Stimulated activated CD4-positive, alpha-beta T cell treated with anti-CD3 and anti-CD28 coated beads, Interleukin-4, amount 100 ng/mL, for 1 hour (primary cell): ENCODE data around the gene LSP1.

Source experiments
- DNase-seq: peaks from one replicate; pipeline ENCODE4 v3.0.0-alpha.2; 2020

LSP1 gene

GRCh38 chr11:1851468-1852180, 1.3 kb upstream of the LSP1 start:
- no peak for DNase-seq

- DNase-seq: peak; percentile 27
Measured at GRCh38 chr11:1852271-1852876, 510 bp upstream of the LSP1 start.

- no peak for DNase-seq
Measured at GRCh38 chr11:1853376-1854131, 670 bp downstream of the LSP1 start.

- no peak for DNase-seq
Measured at GRCh38 chr11:1854132-1854948, 1.5 kb downstream of the LSP1 start.

- DNase-seq: peak; percentile 33
Measured at GRCh38 chr11:1854949-1855885, 2.3 kb downstream of the LSP1 start.

- no peak for DNase-seq
Measured at GRCh38 chr11:1855886-1856265, 3.0 kb downstream of the LSP1 start.

GRCh38 chr11:1856306-1857005, 3.6 kb downstream of the LSP1 start:
- no peak for DNase-seq

GRCh38 chr11:1857064-1857463, 4.2 kb downstream of the LSP1 start:
- DNase-seq: no peak

- DNase-seq: no peak
Measured at GRCh38 chr11:1858154-1858553, 5.3 kb downstream of the LSP1 start.

- DNase-seq: no peak
Measured at GRCh38 chr11:1858576-1858975, 5.7 kb downstream of the LSP1 start.

- no peak for DNase-seq
Measured at GRCh38 chr11:1859004-1859403, 6.1 kb downstream of the LSP1 start.

GRCh38 chr11:1860108-1860507, 7.2 kb downstream of the LSP1 start:
- no peak for DNase-seq

GRCh38 chr11:1861435-1862411, 8.8 kb downstream of the LSP1 start:
- DNase-seq: no peak

- no peak for DNase-seq
Measured at GRCh38 chr11:1862588-1863351, 9.9 kb downstream of the LSP1 start.

- DNase-seq: no peak
Measured at GRCh38 chr11:1863352-1864216, 10.7 kb downstream of the LSP1 start.

- no peak for DNase-seq
Measured at GRCh38 chr11:1864231-1864630, 11.3 kb downstream of the LSP1 start.

- DNase-seq: no peak
Measured at GRCh38 chr11:1864831-1865665, 12.2 kb downstream of the LSP1 start.
